ENCODE results near the gene ABHD6.
A peak's percentile ranks its signal among the peaks of the same experiment; 100 is the strongest.
"Not testable (repeated sequence)": the region's sequence is repeated elsewhere in the genome, so short reads cannot be mapped to it uniquely, and the experiment has no call there.

Gene ABHD6

GRCh38 chr3:58324391-58325390 lies 87.1 kb downstream of the ABHD6 start:
- DNase-seq, result no peak

DNA sequence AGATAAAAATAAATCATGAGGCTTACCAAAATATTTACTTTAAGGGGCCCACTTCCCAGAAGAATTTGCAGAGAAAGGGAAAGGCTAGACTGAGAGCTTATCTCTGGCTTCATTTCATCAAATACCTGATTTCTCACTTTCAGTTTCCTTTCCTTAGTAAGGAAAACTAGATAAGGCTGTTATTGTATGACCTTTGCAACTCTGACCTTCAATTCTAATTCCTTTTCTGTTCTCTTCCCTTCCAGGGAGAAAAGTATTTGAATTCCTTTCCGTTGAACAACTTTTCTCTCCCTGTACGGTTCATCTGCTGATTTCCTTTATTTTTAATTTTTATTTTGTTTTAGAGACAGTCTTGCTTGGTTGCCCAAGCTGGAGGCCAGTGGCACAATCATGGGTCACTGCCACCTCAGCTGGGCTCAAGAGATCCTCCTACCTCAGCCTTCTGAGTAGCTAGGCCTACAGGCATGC lies 88.0 kb downstream of the ABHD6 start:
- DNase-seq, result no peak

DNA sequence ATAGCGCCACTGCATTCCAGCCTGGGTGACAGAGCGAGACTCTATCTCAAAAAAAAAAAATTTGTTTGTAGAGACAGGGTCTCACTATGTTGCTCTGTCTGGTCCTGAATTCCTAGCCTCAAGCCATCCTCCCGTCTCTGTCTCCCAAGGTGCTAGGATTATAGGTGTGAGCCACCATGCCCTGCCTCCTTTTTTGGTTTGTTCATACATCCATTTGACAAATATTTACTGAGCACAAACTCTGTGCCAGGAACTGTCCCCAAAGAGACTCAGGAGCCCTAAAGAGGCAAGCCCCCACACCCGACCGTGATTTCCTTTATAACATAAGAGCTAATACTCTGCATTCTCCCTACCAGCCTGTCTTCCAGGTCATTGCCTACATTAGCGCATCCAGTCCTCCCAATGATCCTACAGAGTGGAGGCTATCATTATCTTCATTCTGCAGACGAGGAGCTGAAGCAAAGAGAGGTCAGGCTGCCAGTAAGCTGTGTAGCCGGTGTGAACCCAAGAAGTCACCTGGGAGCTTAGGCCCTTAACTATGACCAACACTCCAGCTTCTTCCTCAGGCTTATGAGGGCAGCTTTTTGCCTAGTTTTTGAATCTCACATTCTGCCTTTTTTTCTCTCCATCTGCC lies 88.8 kb downstream of the ABHD6 start:
- no peak for DNase-seq

DNA sequence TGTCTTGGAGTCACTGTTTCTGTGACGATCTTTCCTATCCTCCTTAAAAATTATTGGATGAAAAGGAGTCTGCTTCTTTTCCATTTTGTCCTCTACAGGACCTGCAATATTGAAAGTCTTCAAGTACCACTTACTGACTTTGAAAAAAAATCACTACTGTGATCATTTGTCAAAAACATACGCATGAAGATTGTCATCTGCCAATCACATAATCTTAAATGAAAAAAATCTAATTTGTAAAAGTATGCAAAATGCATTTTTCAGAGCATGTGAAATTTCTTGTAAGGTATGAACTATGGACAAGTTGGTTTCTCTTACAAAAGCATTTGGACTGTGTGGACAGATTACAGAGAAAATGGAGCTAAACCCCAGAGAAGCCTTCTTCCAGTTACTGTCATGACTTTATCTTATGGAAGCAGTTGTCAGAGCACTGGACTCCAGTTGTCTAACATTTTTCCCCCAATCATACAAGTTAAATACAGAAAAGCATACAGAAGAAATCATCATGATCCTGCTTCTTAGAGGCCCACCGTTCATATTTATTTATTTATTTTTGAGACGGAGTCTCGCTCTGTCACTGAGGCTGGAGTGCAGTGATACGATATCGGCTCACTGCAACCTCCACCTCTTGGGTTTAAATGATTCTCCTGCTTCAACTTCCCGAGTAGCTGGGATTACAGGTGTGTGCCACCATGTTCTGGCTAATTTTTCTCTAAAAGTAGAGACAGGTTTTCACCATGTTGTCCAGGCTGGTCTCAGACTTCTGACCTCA lies 91.7 kb downstream of the ABHD6 start:
- no peak for DNase-seq

DNA sequence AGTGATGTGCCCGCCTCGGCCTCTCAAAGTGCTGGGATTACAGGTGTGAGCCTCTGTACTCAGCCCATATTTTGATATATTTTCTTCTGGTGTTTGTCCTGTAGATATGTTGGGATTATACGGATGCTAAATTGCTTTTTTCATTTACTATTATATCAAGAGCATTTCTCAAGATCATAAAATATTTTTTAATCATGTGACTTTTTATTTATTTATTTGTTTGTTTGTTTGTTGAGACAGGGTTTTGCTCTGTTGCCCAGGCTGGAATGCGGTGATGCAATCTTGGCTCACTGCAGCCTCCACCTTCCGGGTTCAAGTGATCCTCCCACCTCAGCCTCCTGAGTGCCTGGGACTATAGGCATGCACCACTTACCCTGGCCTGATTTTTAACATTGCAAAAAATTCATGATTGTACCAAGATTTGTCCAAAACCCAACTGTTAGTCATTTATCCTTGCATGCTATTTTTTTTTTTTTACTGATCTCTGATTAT lies 92.4 kb downstream of the ABHD6 start:
- DNase-seq, result no peak

DNA sequence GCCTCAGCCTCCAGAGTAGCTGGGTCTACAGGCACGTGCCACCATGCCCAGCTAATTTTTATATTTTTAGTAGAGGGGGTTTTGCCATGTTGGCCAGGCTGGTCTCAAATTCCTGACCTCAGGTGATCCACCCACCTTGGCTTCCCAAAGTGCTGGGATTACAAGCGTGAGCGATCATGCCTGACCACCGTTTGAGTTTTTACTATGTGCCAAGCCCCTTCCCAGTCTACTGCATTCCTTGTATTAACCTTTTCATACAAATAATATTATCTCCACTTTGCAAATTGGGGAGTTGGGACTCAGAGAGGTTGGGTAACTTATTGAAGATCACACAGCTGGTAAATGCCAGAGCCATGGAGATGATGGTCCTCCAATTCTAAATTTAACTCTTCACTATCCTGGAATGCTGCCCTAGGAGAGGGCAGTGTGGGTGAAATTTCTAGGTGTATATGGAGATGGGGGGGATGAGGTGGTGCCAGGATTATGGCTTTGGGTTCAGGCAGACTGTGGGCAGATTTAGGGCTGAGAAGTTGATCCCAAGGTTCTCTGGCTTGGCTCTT lies 94.1 kb downstream of the ABHD6 start:
- DNase-seq, result no peak

- DNase-seq, result peak; percentile 69 to 70
These were observed 95.1 kb downstream of the ABHD6 start, which contains the start of gene PXK for GRCh38 chr3:58332575-58333188. TSS of gene PXK (plus strand) at chr3:58332892. CDS start at chr3:58332989, 97 bp downstream.

DNA sequence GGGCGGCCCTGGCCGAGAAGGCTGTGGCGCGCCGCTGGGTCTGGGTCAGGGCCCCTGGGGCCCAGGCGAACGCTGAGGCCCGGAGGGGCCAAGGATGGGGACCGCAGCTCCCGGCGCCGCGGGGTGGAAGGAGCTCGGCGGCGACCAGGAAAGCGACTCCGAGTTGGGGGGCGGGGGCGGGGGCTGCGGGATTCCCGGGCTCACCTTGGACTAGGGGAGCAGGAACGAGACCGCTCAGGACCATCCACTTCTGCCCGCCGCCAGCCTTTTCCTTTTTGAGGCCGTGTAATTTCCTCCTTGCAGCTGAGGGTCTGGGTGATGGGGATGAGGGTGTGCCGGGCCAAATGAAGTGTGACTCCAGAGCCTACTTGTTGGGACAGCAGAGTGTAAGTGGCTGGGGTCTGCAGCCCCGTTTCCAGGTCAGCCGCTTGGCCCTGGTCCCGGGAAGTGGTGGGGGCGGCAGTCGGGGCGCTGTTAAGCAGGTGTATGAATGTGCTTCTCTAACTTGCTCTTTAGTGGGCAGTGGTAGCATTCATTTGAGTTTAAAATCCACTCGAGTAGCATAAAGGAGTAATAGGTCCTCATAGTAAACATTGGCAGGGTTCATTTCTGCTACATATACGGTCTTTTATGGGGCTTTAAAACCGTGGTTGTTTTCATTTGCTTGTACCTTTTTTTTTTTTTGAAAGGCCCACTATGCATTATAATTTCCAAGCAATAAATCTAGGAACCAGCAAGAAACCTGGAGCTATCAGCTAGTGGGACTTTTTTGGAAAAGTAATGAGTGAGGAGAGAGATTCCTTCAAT lies 95.8 kb downstream of the ABHD6 start:
- DNase-seq, result peak in 1 of 2 experiments; percentile 6

DNA sequence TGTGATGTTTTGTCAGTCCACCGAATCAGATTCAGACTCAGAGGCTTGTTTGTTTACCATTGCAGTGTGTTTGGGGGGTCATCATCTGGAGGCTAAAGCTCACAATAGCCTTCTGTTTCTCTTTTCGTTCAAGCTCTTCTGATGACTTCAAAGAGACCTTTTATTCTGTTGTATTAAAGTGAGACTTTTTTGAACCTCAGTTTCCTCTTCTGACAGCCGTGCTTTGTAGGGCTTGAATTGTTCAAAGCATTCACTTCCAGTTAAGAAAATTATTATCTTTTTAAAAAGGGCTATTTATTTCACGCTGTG lies 96.4 kb downstream of the ABHD6 start:
- DNase-seq, result no peak

DNA sequence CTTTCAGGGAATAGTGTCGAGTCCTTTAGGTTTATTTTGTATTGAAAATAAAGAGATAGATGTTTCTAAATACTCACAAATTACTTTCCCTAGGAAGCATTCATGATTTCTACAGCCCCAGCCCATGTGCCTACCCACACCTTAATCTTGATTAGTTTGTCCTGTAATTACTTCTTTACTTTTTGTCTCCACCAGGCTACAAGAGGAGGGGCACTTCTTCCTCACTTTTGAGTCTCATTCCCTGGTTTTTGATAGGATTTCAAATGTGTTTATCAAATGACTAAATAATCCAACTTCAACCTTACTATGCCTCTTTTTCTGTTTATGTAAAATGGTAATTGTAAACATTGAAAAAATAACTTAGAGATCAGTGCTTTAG lies 96.9 kb downstream of the ABHD6 start:
- no peak for DNase-seq

GRCh38 chr3:58335652-58335947 lies 98.0 kb downstream of the ABHD6 start:
- no peak for DNase-seq

GRCh38 chr3:58336135-58336882 lies 98.7 kb downstream of the ABHD6 start:
- no peak for DNase-seq

DNA sequence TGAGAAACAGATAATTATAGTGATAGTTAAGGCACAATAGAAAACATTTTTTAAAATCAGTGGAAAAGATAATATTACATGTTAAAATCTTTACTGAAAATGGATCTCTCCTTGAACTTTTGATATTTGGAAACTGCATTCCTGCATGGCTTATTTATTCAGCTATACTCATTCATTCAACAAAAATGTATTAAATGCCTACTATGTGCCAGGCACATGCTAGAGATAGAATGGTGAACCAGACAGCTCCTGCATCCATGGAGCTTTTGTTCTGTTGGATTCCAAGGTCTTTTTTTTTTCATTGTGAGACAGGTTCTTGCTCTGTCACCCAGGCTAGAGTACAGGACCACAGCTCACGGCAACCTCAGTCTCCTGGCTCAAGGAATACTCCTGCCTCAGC lies 99.6 kb downstream of the ABHD6 start:
- DNase-seq, result no peak

DNA sequence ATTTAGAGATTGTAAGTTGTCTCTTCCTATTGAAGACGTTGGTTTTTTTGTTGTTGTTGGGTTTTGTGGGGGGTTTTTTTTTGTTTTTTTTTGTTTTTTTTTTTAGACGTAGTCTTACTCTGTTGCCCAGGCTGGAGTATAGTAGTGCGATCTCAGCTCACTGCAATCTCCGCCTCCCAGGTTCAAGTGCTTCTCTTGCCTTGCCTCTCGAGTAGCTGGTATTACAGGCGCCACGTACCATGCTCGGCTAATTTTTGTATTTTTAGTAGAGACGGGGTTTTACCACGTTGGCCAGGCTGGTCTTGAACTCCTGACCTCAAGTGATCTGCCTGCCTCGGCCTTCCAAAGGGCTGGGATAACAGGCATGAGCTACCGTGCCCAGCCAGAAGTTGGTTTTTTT lies 101.6 kb downstream of the ABHD6 start:
- not testable (repeated sequence) for DNase-seq

GRCh38 chr3:58340594-58341244 lies 103.1 kb downstream of the ABHD6 start:
- DNase-seq, result no peak

GRCh38 chr3:58341376-58341775 lies 103.8 kb downstream of the ABHD6 start:
- DNase-seq, result no peak

- no peak for DNase-seq
These were observed 105.1 kb downstream of the ABHD6 start for GRCh38 chr3:58342676-58343075.
